GM21515 (cell line): ENCODE measurements around the gene KDM3A.
"Not testable (repeated sequence)": the region's sequence is repeated elsewhere in the genome, so short reads cannot be mapped to it uniquely, and the experiment has no call there.

ENCODE experiments used
- ATAC-seq: cut with Tn5 transposase; IDR thresholded peaks from one replicate; pipeline ENCODE4 v1.9.1; 2021; ENCODE audit not compliant: unreplicated experiment

Gene KDM3A

GRCh38 chr2:86471637-86472036, 30.5 kb downstream of the KDM3A start:
- ATAC-seq, result no peak

GRCh38 chr2:86476092-86476491, 34.9 kb downstream of the KDM3A start:
- no peak for ATAC-seq

- ATAC-seq, result no peak
These were observed 35.7 kb downstream of the KDM3A start for GRCh38 chr2:86476918-86477317.

GRCh38 chr2:86477349-86477748, 36.2 kb downstream of the KDM3A start:
- no peak for ATAC-seq

- no peak for ATAC-seq
These were observed 38.9 kb downstream of the KDM3A start for GRCh38 chr2:86480105-86480504.

GRCh38 chr2:86482034-86482433, 40.9 kb downstream of the KDM3A start:
- no peak for ATAC-seq

- ATAC-seq, result no peak
These were observed 43.2 kb downstream of the KDM3A start for GRCh38 chr2:86484385-86484784.

- ATAC-seq, result no peak
These were observed 43.9 kb downstream of the KDM3A start for GRCh38 chr2:86485103-86485502.

GRCh38 chr2:86485802-86486201, 44.6 kb downstream of the KDM3A start:
- no peak for ATAC-seq

GRCh38 chr2:86487062-86487461, 45.9 kb downstream of the KDM3A start:
- no peak for ATAC-seq

- no peak for ATAC-seq
These were observed 47.5 kb downstream of the KDM3A start for GRCh38 chr2:86488561-86489250.

- no peak for ATAC-seq
These were observed 48.4 kb downstream of the KDM3A start for GRCh38 chr2:86489542-86489941.

GRCh38 chr2:86490245-86490644, 49.1 kb downstream of the KDM3A start:
- ATAC-seq, result no peak

- no peak for ATAC-seq
These were observed 49.9 kb downstream of the KDM3A start for GRCh38 chr2:86491088-86491487.

- no peak for ATAC-seq
These were observed 50.9 kb downstream of the KDM3A start for GRCh38 chr2:86492048-86492453.

GRCh38 chr2:86496391-86496790, 55.2 kb downstream of the KDM3A start:
- ATAC-seq, result not testable (repeated sequence)

GRCh38 chr2:86498468-86499260, 57.5 kb downstream of the KDM3A start:
- no peak for ATAC-seq

- ATAC-seq, result no peak
These were observed 58.2 kb downstream of the KDM3A start for GRCh38 chr2:86499326-86499725.

- ATAC-seq, result no peak
These were observed 59.3 kb downstream of the KDM3A start for GRCh38 chr2:86500325-86501083.

- ATAC-seq, result no peak
These were observed 66.4 kb downstream of the KDM3A start for GRCh38 chr2:86507600-86507999.

- ATAC-seq, result no peak
These were observed 69.3 kb downstream of the KDM3A start for GRCh38 chr2:86510436-86510933.

GRCh38 chr2:86512034-86512433, 70.9 kb downstream of the KDM3A start:
- ATAC-seq, result no peak
